ENCODE data around the gene GCN1. TPM values are rescaled to one million over a fixed set of nuclear protein-coding genes. Genes with fewer than 3 reads are reported as not detected.

The GCN1 gene
- total RNA-seq, 4 donors from 2014 or later, result 62.0 to 310 (median 101) TPM

DNA sequence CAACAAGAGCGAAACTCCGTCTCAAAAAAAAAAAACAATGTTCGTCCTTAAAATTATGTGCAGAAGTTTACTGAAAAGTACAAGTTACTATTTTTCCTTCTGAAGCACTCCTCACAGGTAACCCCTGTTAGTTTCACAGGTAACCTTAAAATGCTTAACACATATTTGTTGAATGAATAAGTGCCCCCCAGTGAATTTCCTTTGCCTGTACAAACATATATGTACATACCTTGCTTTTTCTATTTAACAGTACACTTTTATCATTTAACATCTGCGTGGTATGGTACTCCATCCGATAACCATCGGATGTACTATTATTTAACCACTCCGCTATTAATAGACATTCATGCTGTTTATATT, 76.6 kb downstream of the GCN1 start:
- peak overlapping the region; percentile 97 for H3K27ac ChIP-seq
- H3K4me1 ChIP-seq, result peaks cover 49% of the 10 kb centered on the region
- no peak for DNase-seq (ENCODE audit: low spot score in 2 of 2)
- WGBS, result 16% methylated on average over 7 of the region's 7 CpGs
- no peaks in the 10 kb centered on the region for H3K27me3 ChIP-seq
- TF ChIP-seq POLR2AphosphoS5 (IDR thresholded peaks at IDR 0.05) (no peak), POLR2A (IDR thresholded peaks at IDR 0.05) (no peak), EP300 (IDR thresholded peaks at IDR 0.05) (no peak)
- TF ChIP-seq, protein P1, sequence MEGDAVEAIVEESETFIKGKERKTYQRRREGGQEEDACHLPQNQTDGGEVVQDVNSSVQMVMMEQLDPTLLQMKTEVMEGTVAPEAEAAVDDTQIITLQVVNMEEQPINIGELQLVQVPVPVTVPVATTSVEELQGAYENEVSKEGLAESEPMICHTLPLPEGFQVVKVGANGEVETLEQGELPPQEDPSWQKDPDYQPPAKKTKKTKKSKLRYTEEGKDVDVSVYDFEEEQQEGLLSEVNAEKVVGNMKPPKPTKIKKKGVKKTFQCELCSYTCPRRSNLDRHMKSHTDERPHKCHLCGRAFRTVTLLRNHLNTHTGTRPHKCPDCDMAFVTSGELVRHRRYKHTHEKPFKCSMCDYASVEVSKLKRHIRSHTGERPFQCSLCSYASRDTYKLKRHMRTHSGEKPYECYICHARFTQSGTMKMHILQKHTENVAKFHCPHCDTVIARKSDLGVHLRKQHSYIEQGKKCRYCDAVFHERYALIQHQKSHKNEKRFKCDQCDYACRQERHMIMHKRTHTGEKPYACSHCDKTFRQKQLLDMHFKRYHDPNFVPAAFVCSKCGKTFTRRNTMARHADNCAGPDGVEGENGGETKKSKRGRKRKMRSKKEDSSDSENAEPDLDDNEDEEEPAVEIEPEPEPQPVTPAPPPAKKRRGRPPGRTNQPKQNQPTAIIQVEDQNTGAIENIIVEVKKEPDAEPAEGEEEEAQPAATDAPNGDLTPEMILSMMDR (IDR thresholded peaks at IDR 0.05), result no peak
- peaks cover 4% of the 10 kb centered on the region for H3K36me3 ChIP-seq
- H3K4me3 ChIP-seq, result peak overlapping the region; percentile 93
- no peaks in the 10 kb centered on the region for H3K9me3 ChIP-seq

DNA sequence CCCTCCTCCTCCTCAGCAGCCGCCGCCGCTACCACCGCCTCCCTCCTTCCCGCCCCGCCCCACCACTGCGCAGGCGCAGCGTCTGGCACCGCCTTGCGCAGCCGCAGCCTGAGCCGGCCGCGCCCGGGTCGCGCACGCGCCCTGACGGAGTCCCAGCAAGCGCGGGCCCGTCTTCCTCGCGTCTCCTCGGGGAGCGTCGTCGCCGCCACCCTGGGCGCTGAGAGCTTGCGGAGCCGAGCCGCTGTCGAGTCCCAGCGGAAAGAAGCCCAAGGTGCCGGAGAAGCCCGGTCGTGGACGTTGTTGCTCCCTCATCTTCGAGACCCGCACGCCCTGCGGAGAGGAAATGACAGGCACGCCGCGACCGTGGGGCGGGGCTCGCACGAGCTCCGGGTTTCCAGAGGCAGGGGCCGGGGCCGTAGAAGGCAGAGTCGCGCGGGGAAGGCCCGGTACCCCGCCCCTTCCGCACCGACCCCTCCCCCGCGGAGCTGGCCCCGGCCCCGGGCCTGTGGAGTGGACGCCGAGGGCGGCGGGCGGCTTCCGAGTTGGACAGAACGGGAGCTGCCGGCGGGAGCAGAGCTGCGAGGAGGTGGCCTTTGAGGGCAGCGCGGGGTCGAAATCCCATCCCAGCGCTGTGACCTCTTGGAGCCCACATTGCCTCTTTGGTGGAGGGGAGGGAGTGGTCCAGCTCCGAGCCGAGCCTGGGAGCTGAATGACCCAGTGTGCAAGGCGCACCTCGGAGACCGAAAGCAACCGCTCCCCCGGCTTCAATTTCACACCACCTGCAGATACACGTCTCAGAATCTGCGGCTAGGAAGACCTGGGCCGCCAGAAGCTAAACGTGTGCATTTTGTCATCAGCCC, 77.5 kb downstream of the GCN1 start:
- Histone ChIP-seq H3K27me3 (no peaks in the 10 kb centered on the region), H3K27ac (peak overlapping the region; percentile 97), H3K4me1 (peaks cover 52% of the 10 kb centered on the region), H3K4me3 (peak overlapping the region; percentile 93), H3K36me3 (peaks cover 4% of the 10 kb centered on the region), H3K9me3 (no peaks in the 10 kb centered on the region)
- peak; percentile 89 to 97 for DNase-seq (ENCODE audit: low spot score in 2 of 2)
- 0% methylated on average over 16 of the region's 91 CpGs for WGBS
- TF ChIP-seq EP300 (IDR thresholded peaks at IDR 0.05) (no peak), POLR2A (IDR thresholded peaks at IDR 0.05) (peak; percentile 49 to 60), POLR2AphosphoS5 (IDR thresholded peaks at IDR 0.05) (peak in 2 of 3 donors; percentile 31 to 57)
- TF ChIP-seq, protein P1 (IDR thresholded peaks at IDR 0.05), result no peak

DNA sequence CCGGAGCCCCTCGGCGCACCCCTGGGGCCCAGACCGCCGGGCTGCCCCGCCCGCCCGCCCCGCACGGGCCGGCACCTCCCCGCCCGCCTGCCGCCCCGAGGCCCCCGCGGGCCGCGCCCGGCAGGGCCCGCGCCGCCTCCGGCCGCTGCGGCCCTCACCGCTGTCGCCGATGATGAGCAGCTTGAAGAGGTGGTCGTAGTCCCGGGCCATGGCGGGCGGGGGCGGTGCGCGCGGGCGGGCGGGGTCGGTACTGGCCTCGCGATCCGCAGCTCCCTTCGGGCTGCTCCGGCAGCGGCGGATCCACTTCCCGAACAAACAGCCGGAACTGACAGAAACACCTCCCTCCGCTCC, 78.1 kb downstream of the GCN1 start, which contains the start of gene RAB35:
RAB35 (minus strand) TSS at position 313 of the 351 bp plus-strand sequence; CDS start at position 210, 103 bp downstream.
- TF ChIP-seq POLR2AphosphoS5 (IDR thresholded peaks at IDR 0.05) (no peak), POLR2A (IDR thresholded peaks at IDR 0.05) (no peak), EP300 (IDR thresholded peaks at IDR 0.05) (no peak)
- TF ChIP-seq, protein P1 (IDR thresholded peaks at IDR 0.05), result no peak
- no CpG with 5 or more reads among the region's 50 CpGs for WGBS
- Histone ChIP-seq H3K27me3 (no peaks in the 10 kb centered on the region), H3K4me1 (peaks cover 56% of the 10 kb centered on the region), H3K36me3 (peaks cover 4% of the 10 kb centered on the region), H3K27ac (peak within 1 kb of the TSS; percentile 97), H3K9me3 (no peaks in the 10 kb centered on the region), H3K4me3 (peak within 1 kb of the TSS; percentile 93)
- peak in 1 of 2 donors; percentile 97 for DNase-seq (ENCODE audit: low spot score in 2 of 2)

DNA sequence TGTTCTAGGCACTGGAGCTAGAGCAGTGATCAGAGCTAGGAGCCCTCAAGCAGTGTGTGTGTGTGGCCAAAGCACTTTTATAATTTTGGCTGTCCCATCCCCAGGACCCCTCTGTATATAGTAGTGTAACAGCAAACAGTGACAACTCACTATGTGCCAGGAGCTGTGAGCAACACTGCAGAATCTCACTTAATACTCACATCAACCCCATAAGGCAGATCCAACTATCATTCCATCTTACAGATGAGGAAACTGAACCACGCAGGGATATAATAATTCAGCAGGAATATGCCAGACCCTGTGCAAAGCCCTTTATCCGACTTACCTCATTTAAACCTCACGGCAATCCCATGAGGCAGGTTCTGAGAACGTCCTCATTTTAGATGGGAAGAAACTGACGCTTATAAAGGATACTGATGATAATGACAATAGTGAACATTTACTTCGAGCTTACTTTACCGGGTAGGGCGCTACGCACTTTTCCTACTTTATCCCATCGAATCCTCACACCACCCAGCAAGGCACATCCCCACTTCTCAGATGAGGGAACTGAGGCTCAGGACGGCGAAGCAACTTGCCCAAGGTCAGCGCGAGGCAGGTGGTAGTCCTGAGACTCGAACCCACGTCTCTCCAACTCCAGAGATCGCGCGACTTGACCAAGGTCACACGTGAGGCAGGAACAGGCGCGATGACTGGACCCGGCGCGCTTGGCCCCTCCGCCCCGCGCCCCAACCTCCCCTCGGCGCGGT, 78.6 kb downstream of the GCN1 start:
- Histone ChIP-seq H3K4me1 (peaks cover 61% of the 10 kb centered on the region), H3K27me3 (no peaks in the 10 kb centered on the region), H3K27ac (peak overlapping the region; percentile 97), H3K36me3 (peaks cover 4% of the 10 kb centered on the region), H3K4me3 (peak overlapping the region; percentile 93), H3K9me3 (no peaks in the 10 kb centered on the region)
- no peak for TF ChIP-seq POLR2AphosphoS5 (IDR thresholded peaks at IDR 0.05)
- no peak for TF ChIP-seq POLR2A (IDR thresholded peaks at IDR 0.05)
- no peak for TF ChIP-seq EP300 (IDR thresholded peaks at IDR 0.05)
- TF ChIP-seq, protein P1 (IDR thresholded peaks at IDR 0.05), result no peak
- DNase-seq (ENCODE audit: low spot score in 2 of 2), result no peak
- WGBS, result 13% methylated on average over 20 of the region's 31 CpGs

DNA sequence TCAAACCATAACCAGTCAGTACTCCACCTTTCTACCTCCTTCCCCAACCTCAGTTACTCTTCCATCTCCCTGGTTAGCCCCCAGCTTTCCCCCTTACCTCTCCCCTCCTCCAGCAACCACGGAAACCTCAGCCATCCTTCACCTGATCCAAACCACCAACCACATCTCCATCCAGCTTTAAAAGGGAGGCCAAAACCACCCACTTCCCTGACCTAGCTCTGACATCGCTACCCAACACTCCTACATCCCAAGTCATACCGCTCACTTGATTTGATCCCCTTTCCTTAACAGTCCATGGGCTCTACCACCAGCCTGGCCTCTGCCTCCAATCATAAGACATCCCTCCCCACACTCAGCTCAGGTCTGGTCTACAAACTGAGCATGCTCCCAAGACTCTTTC, 79.4 kb downstream of the GCN1 start:
- Histone ChIP-seq H3K27me3 (no peaks in the 10 kb centered on the region), H3K36me3 (peaks cover 4% of the 10 kb centered on the region), H3K9me3 (no peaks in the 10 kb centered on the region), H3K4me1 (peaks cover 66% of the 10 kb centered on the region), H3K27ac (no peak overlapping the region), H3K4me3 (peak overlapping the region; percentile 93)
- DNase-seq (ENCODE audit: low spot score in 2 of 2), result no peak
- TF ChIP-seq POLR2A (IDR thresholded peaks at IDR 0.05) (no peak), EP300 (IDR thresholded peaks at IDR 0.05) (no peak), POLR2AphosphoS5 (IDR thresholded peaks at IDR 0.05) (no peak)
- TF ChIP-seq, protein P1 (IDR thresholded peaks at IDR 0.05), result no peak
- WGBS, result 69% methylated on average over 3 of the region's 3 CpGs
